Epithelial cell of prostate (primary cell): ENCODE data around the gene CALML6.

Experiments
- DNase-seq: peaks from one replicate; pipeline ENCODE4 v3.0.0-alpha.2; 2011; ENCODE audit warnings: low read depth, low spot score
- H3K27ac ChIP-seq: fragments of 450-650 bp; 2 replicates; pipeline ENCODE4 v1.5.1; 2017; ENCODE audit warnings: mild to moderate bottlenecking

CALML6 gene

DNA sequence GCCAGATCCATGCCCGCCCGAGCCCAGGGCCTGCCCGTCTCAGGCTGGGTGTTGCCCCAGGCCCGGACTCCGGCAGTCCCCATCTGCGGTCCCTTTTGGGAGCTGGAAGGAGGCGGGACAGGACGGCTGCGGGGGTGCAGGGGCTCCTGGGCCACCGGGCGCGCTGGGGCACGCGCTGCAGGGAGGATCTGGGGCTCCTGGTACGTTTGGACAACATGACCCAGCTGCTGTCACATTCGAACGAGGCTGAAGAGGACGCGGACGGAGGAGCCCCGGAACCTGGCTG is 6.6 kb upstream of the CALML6 start:
- H3K27ac ChIP-seq, result peak overlapping the region; percentile 84
- no peak for DNase-seq

GRCh38 chr1:1910033-1910465 is 5.0 kb upstream of the CALML6 start:
- DNase-seq, result no peak
- H3K27ac ChIP-seq, result no peak overlapping the region

DNA sequence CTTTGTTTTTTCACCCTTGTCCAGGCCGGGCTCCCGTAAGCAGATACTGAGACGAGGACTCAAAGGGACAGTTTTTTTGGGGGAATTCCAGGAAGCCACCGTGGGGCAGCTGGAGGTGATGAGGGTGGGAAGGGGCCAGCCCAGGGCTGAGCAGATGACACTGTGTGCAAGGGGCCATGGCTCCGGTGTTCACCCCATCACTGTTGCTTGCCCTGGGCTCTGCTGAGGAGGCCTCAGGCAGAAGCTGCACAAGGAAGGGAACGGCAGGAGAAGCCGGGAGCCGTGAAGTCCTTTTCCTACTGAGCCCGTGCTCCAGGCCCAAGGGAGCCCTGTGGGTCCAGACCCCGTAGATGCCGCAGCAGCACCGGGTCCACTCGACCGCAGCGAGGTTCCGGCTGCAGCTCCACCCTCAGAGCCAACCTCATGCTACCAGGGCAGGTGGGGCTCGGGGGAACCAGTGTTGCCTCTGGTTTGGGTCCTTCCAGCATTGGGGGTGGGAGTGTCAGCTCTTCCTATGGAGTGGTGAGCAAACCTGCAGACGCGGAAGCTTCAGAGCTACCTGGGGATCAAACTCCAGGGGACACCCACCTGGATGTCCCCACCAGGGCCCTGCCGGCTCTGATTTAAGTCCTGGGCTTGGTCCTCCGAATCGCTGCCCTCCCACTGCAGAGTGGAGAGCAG is 4.3 kb upstream of the CALML6 start:
- no peak overlapping the region for H3K27ac ChIP-seq
- no peak for DNase-seq

- H3K27ac ChIP-seq, result no peak overlapping the region
- no peak for DNase-seq
These were observed 3.6 kb upstream of the CALML6 start for GRCh38 chr1:1911350-1912041.

GRCh38 chr1:1914101-1914970 is 724 bp upstream of the CALML6 start:
- no peak for DNase-seq
- H3K27ac ChIP-seq, result no peak overlapping the region

DNA sequence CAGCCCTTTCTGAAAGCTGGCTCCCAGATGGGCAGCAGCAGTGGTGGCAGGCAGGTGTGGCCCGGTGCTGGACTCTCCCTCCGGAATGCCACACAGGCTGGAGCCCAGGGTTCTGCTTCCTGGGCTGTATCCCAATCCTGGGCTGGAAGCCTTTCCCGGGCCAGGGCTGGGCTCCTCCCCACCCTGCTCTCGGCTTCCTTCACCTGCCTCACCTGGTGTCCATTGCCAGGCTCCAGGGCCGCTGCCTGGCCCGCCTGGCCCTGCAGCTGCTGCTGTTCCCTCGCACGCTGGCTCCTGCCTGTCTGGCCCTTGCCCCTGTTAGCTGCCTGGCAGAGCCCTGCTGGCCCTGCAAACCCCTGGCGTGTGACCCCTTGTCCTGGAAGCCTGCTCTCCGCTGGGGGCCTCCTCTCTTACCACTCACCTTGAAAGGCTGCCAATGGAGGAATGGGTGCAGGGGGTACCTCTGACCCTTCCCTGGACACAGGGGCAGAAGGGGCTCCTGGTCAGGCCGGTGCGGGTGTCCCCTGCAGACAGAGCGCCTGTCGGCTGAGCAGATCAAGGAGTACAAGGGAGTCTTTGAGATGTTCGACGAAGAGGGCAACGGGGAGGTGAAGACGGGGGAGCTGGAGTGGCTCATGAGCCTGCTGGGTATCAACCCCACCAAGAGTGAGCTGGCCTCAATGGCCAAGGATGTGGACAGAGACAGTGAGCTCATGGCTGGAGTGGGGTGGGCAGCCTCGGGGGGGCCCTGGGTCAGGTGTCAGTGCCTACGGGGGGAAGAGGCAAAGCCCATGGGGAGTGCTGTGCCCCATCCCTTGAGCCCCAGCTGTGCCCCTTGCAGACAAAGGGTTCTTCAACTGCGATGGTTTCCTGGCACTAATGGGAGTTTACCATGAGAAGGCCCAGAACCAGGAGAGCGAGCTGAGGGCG is 1.1 kb downstream of the CALML6 start:
- H3K27ac ChIP-seq, result no peak overlapping the region
- DNase-seq, result no peak

DNA sequence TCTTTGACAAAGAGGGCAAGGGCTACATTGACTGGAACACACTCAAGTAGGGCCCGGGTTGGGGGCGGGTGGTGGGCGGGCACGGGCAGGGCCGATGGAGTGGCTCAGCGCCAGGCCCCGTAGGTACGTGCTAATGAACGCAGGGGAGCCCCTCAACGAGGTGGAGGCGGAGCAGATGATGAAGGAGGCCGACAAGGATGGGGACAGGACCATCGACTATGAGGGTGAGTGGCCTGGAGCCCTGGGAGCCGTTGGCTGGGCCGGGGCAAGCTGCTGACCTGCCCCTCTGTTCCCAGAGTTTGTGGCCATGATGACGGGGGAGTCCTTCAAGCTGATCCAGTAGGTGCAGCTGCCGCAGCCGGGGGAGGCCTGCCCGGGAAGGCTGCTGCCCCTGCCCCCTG is 1.8 kb downstream of the CALML6 start:
- no peak for DNase-seq
- no peak overlapping the region for H3K27ac ChIP-seq

- no peak for DNase-seq
- H3K27ac ChIP-seq, result no peak overlapping the region
These were observed 2.4 kb downstream of the CALML6 start for GRCh38 chr1:1917304-1917976.

DNA sequence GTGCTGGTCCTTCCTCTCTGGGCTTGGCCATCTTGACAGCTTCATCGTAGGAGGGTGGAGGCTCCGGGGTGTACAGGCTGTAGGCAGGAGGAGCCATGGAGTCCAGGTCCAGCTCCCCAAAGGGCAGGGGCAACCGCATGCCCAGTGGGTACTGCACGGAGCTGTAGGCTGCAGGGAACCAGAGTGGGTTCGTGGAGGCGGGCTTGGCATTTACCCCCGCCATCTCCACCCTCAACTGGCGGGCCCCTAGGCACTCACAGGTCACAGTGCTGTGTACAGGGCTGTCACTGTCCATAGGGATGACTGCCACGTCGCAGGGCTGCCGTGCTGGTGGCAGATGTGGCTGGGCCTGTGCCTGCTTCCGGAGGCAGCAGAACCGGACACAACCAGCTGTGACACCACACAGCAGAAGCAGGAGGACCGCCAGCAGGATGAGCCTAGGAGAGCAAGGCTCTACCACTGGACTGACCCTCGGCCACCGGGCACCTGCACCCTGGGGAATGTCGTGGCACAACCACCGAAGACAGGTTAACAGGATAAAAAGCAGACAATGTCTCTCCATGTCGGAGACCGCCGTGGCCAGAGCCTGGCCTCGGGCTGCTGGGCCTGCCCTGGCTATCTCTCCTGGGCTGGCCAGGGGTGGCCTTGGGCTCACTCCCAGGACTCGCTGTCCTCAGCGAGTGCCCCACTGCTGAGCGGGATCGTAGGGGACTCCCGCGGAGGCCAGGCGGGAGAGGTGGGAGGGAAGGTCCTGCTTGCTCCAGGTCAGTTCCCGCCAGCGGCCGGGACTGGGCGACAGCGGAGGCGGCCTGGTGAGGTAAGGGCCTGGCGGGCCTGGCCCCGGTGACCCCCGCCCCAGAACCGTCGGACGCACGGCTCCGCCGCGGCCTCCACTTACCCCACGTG is 3.2 kb downstream of the CALML6 start:
- no peak overlapping the region for H3K27ac ChIP-seq
- no peak for DNase-seq

DNA sequence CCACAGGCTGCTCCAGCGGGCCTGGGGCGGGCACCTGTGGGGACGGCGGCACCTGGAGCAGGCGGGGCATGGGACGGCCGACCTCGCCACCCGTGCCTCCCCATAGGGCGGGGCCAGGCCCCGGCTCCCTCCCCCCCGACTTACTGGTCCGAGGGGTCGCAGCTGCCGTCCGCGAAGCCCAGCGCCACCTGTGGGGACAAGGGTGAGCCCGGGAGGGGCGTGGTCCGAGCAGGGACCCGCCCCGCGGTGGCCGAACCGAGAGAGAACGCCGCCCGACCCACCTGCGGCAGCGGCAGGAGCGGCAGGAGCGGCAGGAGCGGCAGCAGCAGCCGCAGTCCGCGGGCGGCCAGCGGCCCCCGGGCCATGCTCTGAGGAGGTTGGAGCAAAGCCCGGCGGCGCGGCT is 3.8 kb downstream of the CALML6 start, which contains the start of gene TMEM52:
TMEM52 (minus strand) TSS at position 379 of the 403 bp plus-strand sequence; CDS start at position 365, 14 bp downstream.
- H3K27ac ChIP-seq, result no peak within 1 kb of the TSS
- no peak for DNase-seq

GRCh38 chr1:1919304-1920056 is 4.4 kb downstream of the CALML6 start:
- H3K27ac ChIP-seq, result no peak overlapping the region
- peak; percentile 74 for DNase-seq

GRCh38 chr1:1920057-1920607 is 5.1 kb downstream of the CALML6 start:
- H3K27ac ChIP-seq, result no peak overlapping the region
- no peak for DNase-seq

- no peak for DNase-seq
- no peak overlapping the region for H3K27ac ChIP-seq
These were observed 5.8 kb downstream of the CALML6 start for GRCh38 chr1:1920608-1921458.

DNA sequence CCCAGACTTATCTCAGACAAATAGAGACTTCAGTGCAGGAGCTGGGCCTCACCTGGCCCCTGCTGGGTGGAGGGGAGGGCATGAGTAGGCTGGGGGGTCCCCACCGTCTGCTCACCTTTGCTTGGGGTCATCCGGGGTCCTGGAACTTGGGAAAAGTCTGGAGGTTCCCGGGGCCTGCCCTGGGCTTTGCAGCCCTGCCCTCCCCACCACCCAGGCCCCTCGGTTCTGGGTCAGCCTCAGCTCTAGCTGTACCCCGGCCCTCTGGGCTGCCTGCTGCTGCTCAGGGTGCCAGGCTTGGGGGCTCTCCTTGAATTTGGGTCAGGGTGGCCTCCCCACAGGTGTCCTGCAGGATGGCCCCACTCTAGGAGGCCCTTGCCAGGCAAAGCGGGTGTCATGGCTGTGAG is 6.4 kb downstream of the CALML6 start:
- no peak for DNase-seq
- H3K27ac ChIP-seq, result no peak overlapping the region

DNA sequence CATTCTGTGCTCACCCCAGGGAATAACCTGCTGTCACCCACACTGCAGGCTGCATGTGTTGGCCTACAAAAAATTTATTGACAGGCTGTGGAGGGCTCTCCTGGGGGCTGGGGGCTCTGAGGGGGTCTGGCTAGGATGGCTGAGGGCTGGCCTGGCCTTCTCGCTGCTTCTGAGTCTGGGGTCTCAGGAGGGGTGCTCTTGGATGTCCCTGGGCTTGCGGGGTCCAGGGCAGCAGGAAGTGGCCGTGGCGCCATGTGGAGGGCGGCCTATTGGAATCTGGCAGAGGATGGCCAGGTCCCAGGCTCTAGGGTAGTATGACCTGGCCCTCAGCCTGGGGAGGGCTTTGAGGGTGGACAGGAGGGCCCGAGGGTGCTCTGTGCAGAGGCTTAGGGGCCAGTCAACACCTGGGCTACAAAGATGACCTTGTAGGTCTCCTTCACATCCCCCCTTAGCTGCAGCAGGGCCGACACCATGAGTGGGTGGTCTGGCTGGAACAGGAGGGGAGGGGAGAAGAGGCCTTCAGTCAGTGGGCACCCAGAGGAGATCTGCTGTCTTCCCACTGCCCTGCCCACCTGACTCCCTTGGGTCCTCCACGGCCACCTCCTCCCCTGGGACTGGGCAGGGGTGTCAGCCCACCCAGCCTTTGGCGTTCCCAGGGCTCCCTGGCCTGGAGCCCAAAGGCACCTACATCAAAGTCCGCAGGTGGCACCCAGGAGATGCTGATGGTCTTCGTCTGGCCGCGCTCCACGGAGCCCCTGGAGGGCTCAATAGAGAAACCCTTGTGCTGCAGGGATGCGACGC is 7.0 kb downstream of the CALML6 start:
- no peak overlapping the region for H3K27ac ChIP-seq
- DNase-seq, result no peak

GRCh38 chr1:1922702-1922955 is 7.6 kb downstream of the CALML6 start:
- H3K27ac ChIP-seq, result no peak overlapping the region
- DNase-seq, result no peak
